ENCODE results near the gene SLC46A1. TPM values are rescaled to one million over a fixed set of nuclear protein-coding genes. Genes with fewer than 3 reads are reported as not detected.
"Not testable (repeated sequence)": the region's sequence is repeated elsewhere in the genome, so short reads cannot be mapped to it uniquely, and the experiment has no call there.

The SLC46A1 gene
- 4.7 and 4.9 TPM in 2 replicates for total RNA-seq (2014; rRNA removed; shearing (Covaris generic))

GRCh38 chr17:28405632-28406472 lies at the start of gene SLC46A1:
TSS of gene SLC46A1 (minus strand) at chr17:28406212. CDS start at chr17:28406114, 98 bp downstream.
- DNase-seq (ENCODE audit: low spot score): no peak

GRCh38 chr17:28449859-28450258 lies 43.8 kb upstream of the SLC46A1 start:
- DNase-seq (ENCODE audit: low spot score): no peak

- no peak for DNase-seq (ENCODE audit: low spot score)
Measured at GRCh38 chr17:28447396-28447760, 41.4 kb upstream of the SLC46A1 start.

GRCh38 chr17:28446716-28447395 lies 40.8 kb upstream of the SLC46A1 start:
- DNase-seq (ENCODE audit: low spot score): no peak

GRCh38 chr17:28443901-28444638 lies 38.1 kb upstream of the SLC46A1 start:
- DNase-seq (ENCODE audit: low spot score): no peak

- not testable (repeated sequence) for DNase-seq (ENCODE audit: low spot score)
Measured at GRCh38 chr17:28434326-28434725, 28.3 kb upstream of the SLC46A1 start.

GRCh38 chr17:28433721-28434120 lies 27.7 kb upstream of the SLC46A1 start:
- DNase-seq (ENCODE audit: low spot score): no peak

GRCh38 chr17:28427982-28428381 lies 22.0 kb upstream of the SLC46A1 start:
- not testable (repeated sequence) for DNase-seq (ENCODE audit: low spot score)

- DNase-seq (ENCODE audit: low spot score): no peak
Measured at GRCh38 chr17:28427371-28427770, 21.4 kb upstream of the SLC46A1 start.

GRCh38 chr17:28426081-28426519 lies 20.1 kb upstream of the SLC46A1 start:
- peak; percentile 29 for DNase-seq (ENCODE audit: low spot score)

- DNase-seq (ENCODE audit: low spot score): no peak
Measured at GRCh38 chr17:28425206-28425605, 19.2 kb upstream of the SLC46A1 start.

- DNase-seq (ENCODE audit: low spot score): no peak
Measured at GRCh38 chr17:28421787-28422305, 15.8 kb upstream of the SLC46A1 start.

GRCh38 chr17:28416703-28417311 lies 10.8 kb upstream of the SLC46A1 start:
- DNase-seq (ENCODE audit: low spot score): peak; percentile 50

- no peak for DNase-seq (ENCODE audit: low spot score)
Measured at GRCh38 chr17:28415886-28416285, 9.9 kb upstream of the SLC46A1 start.

GRCh38 chr17:28413804-28414203 lies 7.8 kb upstream of the SLC46A1 start:
- no peak for DNase-seq (ENCODE audit: low spot score)

- no peak for DNase-seq (ENCODE audit: low spot score)
Measured at GRCh38 chr17:28412099-28412498, 6.1 kb upstream of the SLC46A1 start.

- DNase-seq (ENCODE audit: low spot score): no peak
Measured at GRCh38 chr17:28407974-28408306, 1.9 kb upstream of the SLC46A1 start.

GRCh38 chr17:28407130-28407973 lies 1.3 kb upstream of the SLC46A1 start:
- no peak for DNase-seq (ENCODE audit: low spot score)

- DNase-seq (ENCODE audit: low spot score): no peak
Measured at GRCh38 chr17:28406473-28406814, 432 bp upstream of the SLC46A1 start.

GRCh38 chr17:28404812-28405570 lies 1.0 kb downstream of the SLC46A1 start:
- no peak for DNase-seq (ENCODE audit: low spot score)

Data from H4 (cell line).